ENCODE measurements around the gene URGCP. TPM values are rescaled to one million over a fixed set of nuclear protein-coding genes. Genes with fewer than 3 reads are reported as not detected.

URGCP gene
- total RNA-seq, 1 experiment from 2014 or later, result 30.7 TPM

DNA sequence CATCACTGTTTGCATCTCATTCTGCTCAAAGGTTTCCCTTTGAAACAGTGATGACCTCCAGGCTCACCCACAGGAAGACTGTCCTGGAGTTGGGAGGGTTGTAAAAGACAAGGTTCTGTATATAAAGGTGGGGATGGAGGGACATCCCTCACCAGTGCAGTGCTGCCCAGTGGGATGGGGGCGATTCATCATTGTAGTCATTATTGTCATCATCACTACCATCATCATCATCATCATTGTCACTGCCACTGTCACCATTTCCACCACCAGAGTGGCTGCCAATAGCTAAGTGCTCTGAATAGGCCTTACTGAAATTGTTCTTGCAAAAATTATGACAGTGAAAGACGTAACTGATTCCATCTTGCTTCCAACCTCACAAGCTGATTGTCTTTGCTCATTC, 61.7 kb downstream of the URGCP start:
- no peak overlapping the region for H2BK15ac ChIP-seq (ENCODE audit: low read depth, low read length)
- H3K27ac Mint-ChIP-seq, result no peak overlapping the region
- whole genome bisulfite sequencing (ENCODE audit: extremely low coverage, insufficient read length, low lambda C conversion rate), result no CpG with 5 or more reads among the region's 2 CpGs

More for the DNA sequence above, 61.7 kb downstream of the URGCP start:
- Histone ChIP-seq H3K18ac (ENCODE audit: insufficient read length, low read depth, low read length) (no peak overlapping the region), H3K4me2 (ENCODE audit: insufficient read depth, insufficient read length, low read length) (no peak overlapping the region), H2BK120ac (ENCODE audit: low read depth, low read length, poor library complexity, severe bottlenecking) (no peak overlapping the region), H4K5ac (ENCODE audit: insufficient read length, low read depth, low read length) (no peak overlapping the region), H2BK12ac (ENCODE audit: insufficient read length, low read depth, low read length) (no peak overlapping the region), H4K8ac (replicated peaks; ENCODE audit: insufficient read length, low read depth, low read length) (no peak overlapping the region), H4K91ac (ENCODE audit: insufficient read length, low read depth, low read length) (no peak overlapping the region), H4K20me1 (ENCODE audit: control insufficient read depth, insufficient read depth, insufficient read length) (no peaks in the 10 kb centered on the region), H3K27ac (ENCODE audit: insufficient read length, low read depth, low read length) (no peak overlapping the region), H3K56ac (ENCODE audit: insufficient read length, low read depth, low read length) (no peak overlapping the region), H3K27me3 (ENCODE audit: insufficient read depth, low read length) (no peaks in the 10 kb centered on the region), H3K9ac (ENCODE audit: extremely low read depth, insufficient read length, low read length) (no peak overlapping the region), H2BK20ac (ENCODE audit: low read depth, low read length, poor library complexity, severe bottlenecking) (no peak overlapping the region), H3K23ac (ENCODE audit: insufficient read length, low read depth, low read length) (no peak overlapping the region), H3K23me2 (ENCODE audit: insufficient read length, low read depth, low read length, poor library complexity, severe bottlenecking) (no peaks in the 10 kb centered on the region), H3K9me3 (ENCODE audit: control insufficient read depth, low read depth, low read length) (no peaks in the 10 kb centered on the region), H3T11ph (ENCODE audit: low read length) (no peak overlapping the region), H3K4ac (ENCODE audit: low read depth, low read length) (no peak overlapping the region), H3K79me2 (ENCODE audit: insufficient read depth, low read length) (no peaks in the 10 kb centered on the region), H3K79me1 (ENCODE audit: insufficient read depth, low read depth, low read length, poor library complexity, severe bottlenecking) (no peaks in the 10 kb centered on the region), H2BK5ac (ENCODE audit: insufficient read length, low read length) (no peak overlapping the region), H3K14ac (ENCODE audit: insufficient read depth, low read length) (no peak overlapping the region), H2AFZ (ENCODE audit: low read length) (no peak overlapping the region), H3K4me1 (ENCODE audit: insufficient read depth, low read length) (no peaks in the 10 kb centered on the region), H2AK5ac (ENCODE audit: insufficient read length, low read length) (no peak overlapping the region)
- Mint-ChIP-seq H3K36me3 (ENCODE audit: insufficient read depth in 1 of 3, low read depth in 3 of 3) (no peaks in the 10 kb centered on the region; a peak in 1 of 7 replicates), H3K27me3 (ENCODE audit: low read depth) (no peaks in the 10 kb centered on the region), H3K9me3 (no peaks in the 10 kb centered on the region), H3K4me1 (peaks cover 11 to 12% of the 10 kb centered on the region in 2 experiments), H3K4me3 (no peak overlapping the region)
- TF ChIP-seq, protein P1, sequence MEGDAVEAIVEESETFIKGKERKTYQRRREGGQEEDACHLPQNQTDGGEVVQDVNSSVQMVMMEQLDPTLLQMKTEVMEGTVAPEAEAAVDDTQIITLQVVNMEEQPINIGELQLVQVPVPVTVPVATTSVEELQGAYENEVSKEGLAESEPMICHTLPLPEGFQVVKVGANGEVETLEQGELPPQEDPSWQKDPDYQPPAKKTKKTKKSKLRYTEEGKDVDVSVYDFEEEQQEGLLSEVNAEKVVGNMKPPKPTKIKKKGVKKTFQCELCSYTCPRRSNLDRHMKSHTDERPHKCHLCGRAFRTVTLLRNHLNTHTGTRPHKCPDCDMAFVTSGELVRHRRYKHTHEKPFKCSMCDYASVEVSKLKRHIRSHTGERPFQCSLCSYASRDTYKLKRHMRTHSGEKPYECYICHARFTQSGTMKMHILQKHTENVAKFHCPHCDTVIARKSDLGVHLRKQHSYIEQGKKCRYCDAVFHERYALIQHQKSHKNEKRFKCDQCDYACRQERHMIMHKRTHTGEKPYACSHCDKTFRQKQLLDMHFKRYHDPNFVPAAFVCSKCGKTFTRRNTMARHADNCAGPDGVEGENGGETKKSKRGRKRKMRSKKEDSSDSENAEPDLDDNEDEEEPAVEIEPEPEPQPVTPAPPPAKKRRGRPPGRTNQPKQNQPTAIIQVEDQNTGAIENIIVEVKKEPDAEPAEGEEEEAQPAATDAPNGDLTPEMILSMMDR (conservative IDR thresholded peaks at IDR 0.05), result no peak
- DNase-seq, result no peak

Measured in H9 (cell line).